Mesenchymal stem cell (in vitro differentiated cells and primary cell): ENCODE measurements around the gene CARD19.

Source experiments
- DNase-seq: peaks from one replicate; pipeline ENCODE4 v3.0.0-alpha.2; 2013
- H2AFZ ChIP-seq: one replicate; pipeline ENCODE4 v1.6.1; 2013; ENCODE audit warnings: low read depth, mild to moderate bottlenecking, control low read depth, inconsistent platforms, low read length, moderate library complexity
- H2AK5ac ChIP-seq: 2 replicates; pipeline ENCODE4 v1.6.1; 2013; ENCODE audit warnings: low read length, moderate library complexity, mild to moderate bottlenecking, inconsistent platforms; ENCODE audit not compliant: severe bottlenecking
- H2BK120ac ChIP-seq: one replicate; pipeline ENCODE4 v1.6.1; 2013; ENCODE audit warnings: low read depth, mild to moderate bottlenecking, inconsistent platforms, low read length, moderate library complexity
- H2BK12ac ChIP-seq, 2 experiments: one replicate each; pipeline ENCODE4 v1.6.1; 2013; ENCODE audit warnings: inconsistent platforms in 2 of 2, low read length in 2 of 2, mild to moderate bottlenecking in 2 of 2, moderate library complexity in 2 of 2, control low read depth in 1 of 2
- H2BK15ac ChIP-seq: one replicate; pipeline ENCODE4 v1.6.1; 2013; ENCODE audit warnings: mild to moderate bottlenecking, low read depth, inconsistent platforms; ENCODE audit not compliant: poor library complexity, severe bottlenecking
- H2BK5ac ChIP-seq: 2 replicates; pipeline ENCODE4 v1.6.1; 2013; ENCODE audit warnings: low read depth, mild to moderate bottlenecking, low read length, control low read depth, inconsistent platforms; ENCODE audit not compliant: poor library complexity, severe bottlenecking
- H3K14ac ChIP-seq, 2 experiments: one replicate each; pipeline ENCODE4 v1.6.1; 2013; ENCODE audit warnings: inconsistent platforms in 2 of 2, low read length in 2 of 2, control low read depth in 1 of 2, mild to moderate bottlenecking in 1 of 2, moderate library complexity in 1 of 2
- H3K18ac ChIP-seq, 2 experiments: one replicate each; pipeline ENCODE4 v1.6.1; 2013; ENCODE audit warnings: inconsistent platforms in 2 of 2, low read length in 2 of 2, control low read depth in 1 of 2, low read depth in 1 of 2, mild to moderate bottlenecking in 1 of 2
- H3K23ac ChIP-seq, 2 experiments: one replicate each; pipeline ENCODE4 v1.6.1; 2013; ENCODE audit warnings: inconsistent platforms in 2 of 2, low read length in 2 of 2, mild to moderate bottlenecking in 2 of 2, moderate library complexity in 2 of 2, control low read depth in 1 of 2
- H3K27ac ChIP-seq: 2 replicates; pipeline ENCODE4 v1.5.1; 2013; ENCODE audit warnings: mild to moderate bottlenecking, moderate library complexity, low read length, control low read depth, inconsistent platforms; ENCODE audit not compliant: poor library complexity, severe bottlenecking
- H3K27me3 ChIP-seq, 2 experiments: 2 replicates each; pipeline versions ENCODE4 v1.6.1 to v1.7.0; 2013; ENCODE audit warnings: low read length in 2 of 2, mild to moderate bottlenecking in 2 of 2, moderate library complexity in 2 of 2, control low read depth in 1 of 2, inconsistent platforms in 1 of 2; ENCODE audit not compliant: control insufficient read depth in 1 of 2, insufficient read depth in 1 of 2
- H3K36me3 ChIP-seq, 2 experiments: 2 replicates each; pipeline versions ENCODE4 v1.6.1 to v1.7.0; 2013; ENCODE audit warnings: low read length in 2 of 2, control low read depth in 1 of 2, inconsistent platforms in 1 of 2, low read depth in 1 of 2, mild to moderate bottlenecking in 1 of 2; ENCODE audit not compliant: insufficient read depth in 2 of 2, control insufficient read depth in 1 of 2
- H3K4ac ChIP-seq, 2 experiments: one replicate each; pipeline ENCODE4 v1.6.1; 2013; ENCODE audit warnings: inconsistent platforms in 2 of 2, low read length in 2 of 2, mild to moderate bottlenecking in 2 of 2, moderate library complexity in 2 of 2, control low read depth in 1 of 2, low read depth in 1 of 2
- H3K4me1 ChIP-seq: 2 replicates; pipeline ENCODE4 v1.6.1; 2013; ENCODE audit warnings: low read depth, low read length, control low read depth; ENCODE audit not compliant: control insufficient read depth, insufficient read depth
- H3K4me2 ChIP-seq: 2 replicates; pipeline ENCODE4 v1.6.1; 2013; ENCODE audit warnings: low read length, mild to moderate bottlenecking, inconsistent platforms; ENCODE audit not compliant: poor library complexity, severe bottlenecking
- H3K4me3 ChIP-seq, 2 experiments: 2 replicates each; pipeline versions ENCODE4 v1.5.1 to v1.7.0; 2013; ENCODE audit warnings: low read length in 2 of 2, mild to moderate bottlenecking in 2 of 2, control low read depth in 1 of 2, low read depth in 1 of 2; ENCODE audit not compliant: insufficient read depth in 1 of 2
- H3K79me1 ChIP-seq: replicated peaks from 2 replicates; pipeline ENCODE4 v1.6.1; 2013; ENCODE audit warnings: mild to moderate bottlenecking, control low read depth, low read length, inconsistent platforms; ENCODE audit not compliant: poor library complexity, severe bottlenecking
- H3K9ac ChIP-seq: 2 replicates; pipeline ENCODE4 v1.7.0; 2013; ENCODE audit warnings: mild to moderate bottlenecking, low read length, moderate library complexity
- H3K9me3 ChIP-seq: 2 replicates; pipeline ENCODE4 v1.7.0; 2013; ENCODE audit warnings: mild to moderate bottlenecking, low read length; ENCODE audit not compliant: control insufficient read depth
- H4K8ac ChIP-seq: one replicate; pipeline ENCODE4 v1.6.1; 2013; ENCODE audit warnings: inconsistent platforms, mild to moderate bottlenecking, low read length, moderate library complexity
- H4K91ac ChIP-seq: one replicate; pipeline ENCODE4 v1.6.1; 2013; ENCODE audit warnings: mild to moderate bottlenecking, low read length, inconsistent platforms
- WGBS: methylation state at CpG from one replicate; pipeline ENCODE4 v1.1.7; 2013; ENCODE audit warnings: mixed read lengths; 5-methylcytosine and 5-hydroxymethylcytosine counted together

CARD19 gene

DNA sequence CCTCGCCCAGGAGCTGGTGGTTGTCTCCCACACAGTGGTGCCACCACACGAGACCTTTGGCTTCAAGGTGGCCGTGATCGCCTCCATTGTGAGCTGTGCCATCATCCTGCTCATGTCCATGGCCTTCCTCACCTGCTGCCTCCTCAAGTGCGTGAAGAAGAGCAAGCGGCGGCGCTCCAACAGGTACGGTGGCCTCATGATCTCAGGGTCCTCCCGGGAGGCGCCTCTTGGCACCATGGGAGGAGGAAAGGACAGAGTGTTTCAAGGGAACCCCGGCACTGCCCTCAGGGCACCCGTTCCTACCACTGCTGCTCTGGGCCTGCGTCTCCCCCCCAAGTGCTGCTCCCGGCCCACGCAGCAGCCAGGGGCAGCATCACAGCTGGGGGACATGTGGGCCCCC lies 18.2 kb upstream of the CARD19 start:
- H3K4me3 ChIP-seq, result no peak overlapping the region
- no peak overlapping the region for H2BK12ac ChIP-seq
- no peaks in the 10 kb centered on the region for H3K9me3 ChIP-seq
- H2AK5ac ChIP-seq, result no peak overlapping the region
- H3K23ac ChIP-seq, result no peak overlapping the region
- no peak overlapping the region for H2BK5ac ChIP-seq
- no peak overlapping the region for H3K18ac ChIP-seq
- H2BK120ac ChIP-seq, result no peak overlapping the region
- no peaks in the 10 kb centered on the region for H3K27me3 ChIP-seq
- H3K14ac ChIP-seq, result no peak overlapping the region
- no peaks in the 10 kb centered on the region for H3K4me1 ChIP-seq
- H3K4ac ChIP-seq, result no peak overlapping the region
- no peak overlapping the region for H3K4me2 ChIP-seq
- no peak overlapping the region for H4K8ac ChIP-seq
- H3K79me1 ChIP-seq, result no peaks in the 10 kb centered on the region
- no peak overlapping the region for H4K91ac ChIP-seq
- H3K9ac ChIP-seq, result no peak overlapping the region
- H2BK15ac ChIP-seq, result no peak overlapping the region
- no peaks in the 10 kb centered on the region for H3K36me3 ChIP-seq
- H3K27ac ChIP-seq, result no peak overlapping the region
- no peak overlapping the region for H2AFZ ChIP-seq
- no peak for DNase-seq
- WGBS, result 94% methylated on average over 16 of the region's 16 CpGs

DNA sequence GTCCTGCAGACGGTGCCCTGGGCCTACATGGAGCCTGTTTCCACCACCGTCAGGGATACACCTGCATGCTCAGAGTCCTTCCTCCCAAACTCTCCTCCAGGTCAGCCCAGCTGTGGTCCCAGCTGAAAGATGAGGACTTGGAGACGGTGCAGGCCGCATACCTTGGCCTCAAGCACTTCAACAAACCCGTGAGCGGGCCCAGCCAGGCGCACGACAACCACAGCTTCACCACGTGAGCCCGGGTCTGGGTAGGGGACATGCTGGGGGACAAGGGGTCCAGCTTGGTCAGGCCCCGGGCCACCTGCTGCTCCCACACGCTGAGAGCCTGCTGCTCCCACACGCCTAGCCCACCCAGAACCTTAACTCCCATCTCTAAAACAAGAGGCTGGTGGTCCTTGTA lies 16.6 kb upstream of the CARD19 start:
- Histone ChIP-seq H3K36me3 (no peaks in the 10 kb centered on the region), H2BK12ac (no peak overlapping the region), H3K4me1 (no peaks in the 10 kb centered on the region), H2BK15ac (no peak overlapping the region), H3K27me3 (no peaks in the 10 kb centered on the region), H2AFZ (no peak overlapping the region), H3K23ac (no peak overlapping the region), H2BK120ac (no peak overlapping the region), H3K9me3 (no peaks in the 10 kb centered on the region), H4K91ac (no peak overlapping the region), H3K27ac (no peak overlapping the region), H2BK5ac (no peak overlapping the region), H3K4me2 (no peak overlapping the region), H3K79me1 (no peaks in the 10 kb centered on the region), H3K4ac (no peak overlapping the region), H3K9ac (no peak overlapping the region), H2AK5ac (no peak overlapping the region), H3K14ac (peak overlapping the region in 1 of 2 experiments; percentile 18), H3K18ac (no peak overlapping the region), H4K8ac (no peak overlapping the region), H3K4me3 (no peak overlapping the region)
- no peak for DNase-seq
- WGBS, result 98% methylated on average over 13 of the region's 13 CpGs

GRCh38 chr9:93080406-93080805 lies 15.6 kb upstream of the CARD19 start:
- Histone ChIP-seq H3K36me3 (no peaks in the 10 kb centered on the region), H3K23ac (no peak overlapping the region), H2BK120ac (no peak overlapping the region), H2AFZ (no peak overlapping the region), H3K4me3 (no peak overlapping the region), H2AK5ac (no peak overlapping the region), H4K8ac (no peak overlapping the region), H3K27me3 (no peaks in the 10 kb centered on the region), H3K4ac (no peak overlapping the region), H2BK12ac (peak overlapping the region; percentile 15 to 24), H3K18ac (no peak overlapping the region), H3K79me1 (no peaks in the 10 kb centered on the region), H3K4me1 (no peaks in the 10 kb centered on the region), H3K9ac (no peak overlapping the region), H3K14ac (no peak overlapping the region), H3K4me2 (no peak overlapping the region), H2BK5ac (no peak overlapping the region), H3K9me3 (no peaks in the 10 kb centered on the region), H2BK15ac (no peak overlapping the region), H4K91ac (peak overlapping the region; percentile 22), H3K27ac (no peak overlapping the region)
- 92% methylated on average over 9 of the region's 9 CpGs for WGBS
- DNase-seq, result no peak

DNA sequence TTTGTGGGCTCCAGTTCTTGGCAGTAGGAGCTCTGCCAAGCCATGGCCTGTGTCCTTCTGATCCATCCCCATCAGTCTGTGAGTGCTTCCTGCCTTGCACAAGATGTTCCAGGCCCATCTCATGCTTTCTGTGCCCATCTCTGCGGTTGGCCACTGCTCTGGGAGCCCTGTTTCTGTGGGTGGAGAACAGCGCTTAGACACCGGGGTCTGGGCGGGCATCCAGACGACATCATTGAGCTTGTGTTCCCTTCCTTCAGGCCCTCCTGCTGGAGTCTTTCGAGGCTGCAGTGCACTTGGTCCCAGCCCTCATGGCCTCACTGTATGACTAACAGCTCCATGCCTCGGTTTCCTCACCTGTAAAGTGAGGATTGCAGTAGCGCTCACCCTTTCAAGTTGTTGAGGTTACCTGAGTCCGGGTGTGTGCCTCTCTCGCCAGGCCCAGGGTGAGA lies 14.9 kb upstream of the CARD19 start:
- Histone ChIP-seq H2AFZ (no peak overlapping the region), H2BK12ac (peak overlapping the region in 1 of 2 experiments; percentile 22), H3K27ac (no peak overlapping the region), H3K9ac (no peak overlapping the region), H3K18ac (peak overlapping the region in 1 of 2 experiments; percentile 58), H3K14ac (no peak overlapping the region), H2BK15ac (no peak overlapping the region), H3K79me1 (no peaks in the 10 kb centered on the region), H4K91ac (no peak overlapping the region), H3K27me3 (no peaks in the 10 kb centered on the region), H3K4me3 (no peak overlapping the region), H3K4ac (no peak overlapping the region), H4K8ac (no peak overlapping the region), H2AK5ac (no peak overlapping the region), H3K4me1 (no peaks in the 10 kb centered on the region), H3K9me3 (peaks cover 5% of the 10 kb centered on the region), H2BK120ac (no peak overlapping the region), H3K4me2 (no peak overlapping the region), H2BK5ac (no peak overlapping the region), H3K36me3 (no peaks in the 10 kb centered on the region), H3K23ac (no peak overlapping the region)
- peak; percentile 15 for DNase-seq
- 93% methylated on average over 10 of the region's 10 CpGs for WGBS
